ENCODE measurements around the gene SFMBT2. TPM values are rescaled to one million over a fixed set of nuclear protein-coding genes. Genes with fewer than 3 reads are reported as not detected.
A peak's percentile ranks its signal among the peaks of the same experiment; 100 is the strongest.

SFMBT2 gene
- total and polyA plus RNA-seq, 10 of the 15 experiments (the other 5 are each of a cell fraction or from before 2014, with no cell fraction given): 2.8 to 29.6 (median 15.1) TPM

- TF ChIP-seq ZNF592 (IDR thresholded peaks at IDR 0.05) (no peak), JUNB (IDR thresholded peaks at IDR 0.05) (peak; percentile 26; the same call in 1 of the 2 replicates), PAX5 (IDR thresholded peaks at IDR 0.05; ENCODE audit: borderline replicate concordance, low read depth, low read length) (no peak)
Measured at GRCh38 chr10:7285522-7286322, 125.1 kb downstream of the SFMBT2 start (continued).

GRCh38 chr10:7283246-7283645 is 127.6 kb downstream of the SFMBT2 start:
- ChIA-PET RAD21 (ENCODE audit: unreplicated experiment) (no interaction called here), CTCF (interaction anchor here (1.2 kb wide), 1 partner anchor 92 kb away, joined by 3 read pairs; no protein-coding TSS in a partner anchor), POLR2A (interaction anchor here (1.0 kb wide), 1 partner anchor 17 kb away, joined by 3 read pairs; no protein-coding TSS in a partner anchor), SMC1A (ENCODE audit: uncharacterized antibody, unreplicated experiment) (interaction anchor here (1.0 kb wide), 1 partner anchor 54 kb away, joined by 3 read pairs; no protein-coding TSS in a partner anchor)
- in situ Hi-C loops (cut with MboI): no loop called here
- H3K27ac ChIP-seq (ENCODE audit: control insufficient read depth, insufficient read depth): no peak overlapping the region
- FAIRE-seq (no peak), DNase-seq (ENCODE audit: low read depth, low spot score) (no peak), ATAC-seq (no peak)
- H2AFZ ChIP-seq (ENCODE audit: control insufficient read depth, low read depth, low read length): no peak overlapping the region
- no TSS peak for BruUV-seq (replicated peaks)
- H3K4me1 ChIP-seq (ENCODE audit: control insufficient read depth, insufficient read depth, low read length): peaks cover 12% of the 10 kb centered on the region
- peaks cover 5 to 12% of the 10 kb centered on the region in 2 experiments for H3K36me3 ChIP-seq (ENCODE audit: control insufficient read depth in 2 of 2, insufficient read depth in 2 of 2, low read length in 1 of 2)
- H3K27me3 ChIP-seq (replicated peaks in 1 of 2; ENCODE audit: control insufficient read depth in 2 of 2, insufficient read depth in 2 of 2, low read length in 1 of 2): no peaks in the 10 kb centered on the region
- peaks cover 2% of the 10 kb centered on the region; the same call in 1 of the 2 replicates for H4K20me1 ChIP-seq (ENCODE audit: control insufficient read depth, insufficient read depth)
- intact Hi-C loops (cut with micrococcal nuclease; ENCODE audit: unreplicated experiment): no loop called here
- WGBS (ENCODE audit: insufficient coverage, insufficient replicate concordance, low lambda C conversion rate, missing lambda C conversion rate): 96% methylated on average over 2 of the region's 2 CpGs
- H3K9me3 ChIP-seq (replicated peaks; ENCODE audit: control insufficient read depth, insufficient read depth, low read length): no peaks in the 10 kb centered on the region; the same call in 2 of the 3 replicates
- H3K4me3 ChIP-seq: no peak overlapping the region
- H3K4me2 ChIP-seq (ENCODE audit: control insufficient read depth, insufficient read depth): no peak overlapping the region
- H3K9ac ChIP-seq (ENCODE audit: control insufficient read depth, insufficient read depth, low read length): no peak overlapping the region
- H3K79me2 ChIP-seq (ENCODE audit: control insufficient read depth, insufficient read depth, low read length): peaks cover 26% of the 10 kb centered on the region
- TF ChIP-seq RAD21 (IDR thresholded peaks at IDR 0.05; ENCODE audit: insufficient read depth, low read depth, low read length): no peak
- TF ChIP-seq BCL11A (IDR thresholded peaks at IDR 0.05; ENCODE audit: low read depth, low read length): no peak
- TF ChIP-seq CBX3 (IDR thresholded peaks at IDR 0.05; ENCODE audit: borderline replicate concordance, low read depth): no peak
- no peak for TF ChIP-seq ESRRA (IDR thresholded peaks at IDR 0.05; ENCODE audit: low read length)
- TF ChIP-seq PRDM15 (CRISPR knock-in tag; IDR thresholded peaks at IDR 0.05): no peak
- no peak for TF ChIP-seq STAT3 (IDR thresholded peaks at IDR 0.05; ENCODE audit: low read depth, low read length)
- no peak for TF ChIP-seq ZNF24 (IDR thresholded peaks at IDR 0.05)
- TF ChIP-seq PBX3 (IDR thresholded peaks at IDR 0.05; ENCODE audit: insufficient replicate concordance, low read depth, low read length): no peak
- TF ChIP-seq TAF1 (IDR thresholded peaks at IDR 0.05; ENCODE audit: borderline replicate concordance, low read depth, low read length): no peak
